Ovary (tissue), 9 donors: ENCODE data around the gene ACSS2. TPM values are rescaled to one million over a fixed set of nuclear protein-coding genes. Genes with fewer than 3 reads are reported as not detected.

Experiments used
- DNase-seq, 5 donors: peaks; one replicate each; pipeline ENCODE4 v3.0.0-alpha.2; 2019 to 2020
- H3K27ac ChIP-seq, 2 donors: fragments of 200-600 bp; one replicate each; pipeline versions ENCODE4 v1.5.1 to v1.8.0; 2019 to 2022
- H3K27me3 ChIP-seq: fragments of 200-600 bp; one replicate; pipeline ENCODE4 v1.8.0; 2022
- H3K36me3 ChIP-seq: fragments of 200-600 bp; sonication (generic); one replicate; pipeline ENCODE4 v1.5.1; 2019
- H3K4me1 ChIP-seq: one replicate; pipeline ENCODE4 v1.8.1; 2013; ENCODE audit warnings: mild to moderate bottlenecking, moderate library complexity; ENCODE audit not compliant: insufficient read depth
- H3K4me3 ChIP-seq: fragments of 200-600 bp; sonication (generic); one replicate; pipeline ENCODE4 v1.5.1; 2017
- H3K9me3 ChIP-seq, 2 donors: fragments of 200-600 bp in 1 of 2; sonication (generic) in 1 of 2; one replicate each; pipeline versions ENCODE4 v1.5.1 to v1.8.1; 2013 to 2019; ENCODE audit warnings: mild to moderate bottlenecking in 1 of 2, moderate library complexity in 1 of 2
- CTCF ChIP-seq, 3 donors: fragments of 450-650 bp in 2 of 3; fragments of 200-600 bp in 1 of 3; IDR thresholded peaks; one replicate each; pipeline versions ENCODE4 v1.5.1 to v1.8.0; 2016 to 2022; ENCODE audit warnings: antibody characterized with exemption in 3 of 3, mild to moderate bottlenecking in 1 of 3
- EP300 ChIP-seq: sonication (generic); formaldehyde crosslinking; IDR thresholded peaks from one replicate; pipeline ENCODE4 v1.6.1; 2017; ENCODE audit warnings: antibody characterized with exemption
- POLR2A ChIP-seq: fragments of 450-650 bp; IDR thresholded peaks from one replicate; pipeline ENCODE4 v1.6.1; 2017; ENCODE audit warnings: antibody characterized with exemption, mild to moderate bottlenecking, moderate library complexity
- WGBS, 3 donors: extraction: QIAGEN DNeasy Blood & Tissue Kit in 1 of 3; methylation state at CpG; one replicate each; pipeline versions ENCODE4 v1.1.5 to v1.1.7; 2013 to 2017; 5-methylcytosine and 5-hydroxymethylcytosine counted together
- intact Hi-C, 4 donors: fragments of 100-400 bp; cut with DNase I; formaldehyde crosslinking; loops; one replicate each; pipeline versions ENCODE4 v1.11.0 to v1.15.1; 2022 to 2023
- polyA plus RNA-seq, 2 donors: library from polyadenylated mRNA; stranded (reverse); fragments of 200-250 nt in 1 of 2; fragments of 350-450 nt in 1 of 2; fragmentation: Illumina TruSeq in 1 of 2; extraction: RNeasy Lipid Tissue Mini Kit (QIAGEN cat#74804) in 1 of 2; gene quantifications; one replicate each; pipeline ENCODE4 v1.2.3, GENCODE V29; 2013 to 2014
- total RNA-seq, 7 donors: library from RNA; depleted of rRNA in 2 of 7; stranded (reverse); fragments of >200 nt in 2 of 7; fragmentation: NEBNext Ultra II Directional in 3 of 7; extraction: Animal tissue kit (Norgen Biotek cat#: 25700) in 3 of 7; gene quantifications; one replicate each; pipeline versions ENCODE4 v1.1.0 to v1.2.4, GENCODE V29; 2016 to 2023
- donor health status: DM: no; HTN: no; CAD: no; lungs with moderate emphysema.
- donor health status: DM: no; HTN: no; CAD: no.
- donor health status: Bipolar disorder and iron deficiency.
- donor health status: DM: yes; HTN: yes; CAD: no.
- donor health status: DM: no; HTN: no; CAD: no.
- donor health status: DM: yes; HTN: yes; CAD: no.

The ACSS2 gene
- total and polyA plus RNA-seq, 9 donors, result 25.3 to 59.7 (median 39.1) TPM

- Histone ChIP-seq H3K27me3 (no peaks in the 10 kb centered on the region), H3K4me1 (no peaks in the 10 kb centered on the region), H3K4me3 (no peak overlapping the region), H3K9me3 (no peaks in the 10 kb centered on the region), H3K36me3 (no peaks in the 10 kb centered on the region), H3K27ac (no peak overlapping the region)
- TF ChIP-seq POLR2A (no peak), EP300 (no peak), CTCF (IDR thresholded peaks at IDR 0.05) (no peak)
- 82 to 88% (median 85%) methylated on average over 4 of the region's 4 CpGs for WGBS, 3 donors
- no peak for DNase-seq
- intact Hi-C loops, result no loop called here
Observed at GRCh38 chr20:34883809-34884208, 7.4 kb downstream of the ACSS2 start.

GRCh38 chr20:34884260-34884659, 7.8 kb downstream of the ACSS2 start:
- Histone ChIP-seq H3K27ac (no peak overlapping the region), H3K36me3 (no peaks in the 10 kb centered on the region), H3K4me3 (no peak overlapping the region), H3K9me3 (no peaks in the 10 kb centered on the region), H3K4me1 (no peaks in the 10 kb centered on the region), H3K27me3 (no peaks in the 10 kb centered on the region)
- no peak for DNase-seq
- no peak for TF ChIP-seq POLR2A
- WGBS, 3 donors, result 72 to 77% (median 76%) methylated on average over 1 of the region's 1 CpG
- intact Hi-C loops, result no loop called here

GRCh38 chr20:34886122-34886521, 9.7 kb downstream of the ACSS2 start:
- Histone ChIP-seq H3K9me3 (no peaks in the 10 kb centered on the region), H3K4me3 (no peak overlapping the region), H3K27me3 (no peaks in the 10 kb centered on the region), H3K27ac (no peak overlapping the region), H3K36me3 (no peaks in the 10 kb centered on the region), H3K4me1 (no peaks in the 10 kb centered on the region)
- WGBS, 3 donors, result 96 to 97% (median 97%) methylated on average over 3 of the region's 3 CpGs
- intact Hi-C loops, result no loop called here
- no peak for DNase-seq
- TF ChIP-seq EP300 (no peak), POLR2A (no peak), CTCF (IDR thresholded peaks at IDR 0.05) (no peak)

- intact Hi-C loops, result no loop called here
- H3K4me3 ChIP-seq, result no peak overlapping the region
- no peaks in the 10 kb centered on the region for H3K27me3 ChIP-seq
- H3K27ac ChIP-seq, result no peak overlapping the region
- H3K9me3 ChIP-seq, result no peaks in the 10 kb centered on the region
- no peaks in the 10 kb centered on the region for H3K4me1 ChIP-seq
- TF ChIP-seq CTCF (IDR thresholded peaks at IDR 0.05) (no peak), EP300 (no peak), POLR2A (no peak)
- DNase-seq, result no peak
- WGBS, 3 donors, result 41 to 53% (median 49%) methylated on average over 3 of the region's 3 CpGs
- no peaks in the 10 kb centered on the region for H3K36me3 ChIP-seq
Observed at GRCh38 chr20:34887023-34887422, 10.6 kb downstream of the ACSS2 start.

GRCh38 chr20:34888468-34888867, 12.1 kb downstream of the ACSS2 start:
- no peaks in the 10 kb centered on the region for H3K27me3 ChIP-seq
- DNase-seq, result no peak
- intact Hi-C loops, result no loop called here
- no peak overlapping the region for H3K4me3 ChIP-seq
- H3K36me3 ChIP-seq, result no peaks in the 10 kb centered on the region
- TF ChIP-seq CTCF (IDR thresholded peaks at IDR 0.05), result no peak
- TF ChIP-seq POLR2A, result no peak
- TF ChIP-seq EP300, result no peak
- H3K9me3 ChIP-seq, result no peaks in the 10 kb centered on the region
- no peaks in the 10 kb centered on the region for H3K4me1 ChIP-seq
- WGBS, 3 donors, result 76 to 88% (median 86%) methylated on average over 1 of the region's 1 CpG
- no peak overlapping the region for H3K27ac ChIP-seq
